Caco-2 (cell line): ENCODE measurements around the gene TOM1L1. TPM values are rescaled to one million over a fixed set of nuclear protein-coding genes. Genes with fewer than 3 reads are reported as not detected.

Source experiments
- BruUV-seq: library from RNA; stranded (reverse); fragments of 400-500 nt; replicated peaks from 2 replicates; lab custom pipeline; 2021; lab: Mats Ljungman, UMichigan
- CTCF ChIA-PET: fragments of 300-600 bp; sonication (Branson Sonifier 250); formaldehyde crosslinking; loops from one replicate; lab custom pipeline; 2022; ENCODE audit warnings: antibody characterized with exemption; lab: Charles Lee
- POLR2A ChIA-PET: fragments of 300-600 bp; sonication (Branson Sonifier 250); formaldehyde crosslinking; loops from one replicate; lab custom pipeline; 2022; ENCODE audit warnings: antibody characterized with exemption; lab: Charles Lee
- DNase-seq, 2 experiments: peaks; one replicate each; pipeline versions ENCODE4 v3.0.0 to v3.0.0-alpha.2; 2020 to 2022
- H3K27me3 ChIP-seq: replicated peaks from 2 replicates; pipeline ENCODE4 v1.6.0; 2011; ENCODE audit warnings: low read length; ENCODE audit not compliant: control insufficient read depth, insufficient read depth
- H3K36me3 ChIP-seq: 2 replicates; pipeline ENCODE4 v1.5.1; 2011; ENCODE audit warnings: low read length; ENCODE audit not compliant: control insufficient read depth, insufficient read depth
- H3K4me1 ChIP-seq: fragments of 250-450 bp; sonication (Bioruptor Pico); 2 replicates; pipeline ENCODE4 v1.5.1; 2020; ENCODE audit warnings: mild to moderate bottlenecking
- H3K4me3 ChIP-seq: 2 replicates; pipeline ENCODE4 v1.5.1; 2011; ENCODE audit warnings: low read depth, mild to moderate bottlenecking, control low read depth, low read length
- H3K9me3 ChIP-seq: fragments of 250-450 bp; sonication (Bioruptor Pico); 2 replicates; pipeline ENCODE4 v1.5.1; 2020; ENCODE audit warnings: mild to moderate bottlenecking, moderate library complexity
- H3K27ac Mint-ChIP-seq: one replicate; pipeline ENCODE4 v1.8.0; 2022; ENCODE audit warnings: mixed read lengths; ENCODE audit not compliant: unreplicated experiment
- H3K27me3 Mint-ChIP-seq: one replicate; pipeline ENCODE4 v1.8.0; 2022; ENCODE audit warnings: mixed read lengths; ENCODE audit not compliant: insufficient read depth, unreplicated experiment
- H3K36me3 Mint-ChIP-seq: one replicate; pipeline ENCODE4 v1.8.0; 2022; ENCODE audit warnings: mild to moderate bottlenecking, mixed read lengths; ENCODE audit not compliant: insufficient read depth, unreplicated experiment
- H3K4me1 Mint-ChIP-seq: one replicate; pipeline ENCODE4 v1.8.0; 2022; ENCODE audit warnings: low read depth, mixed read lengths; ENCODE audit not compliant: unreplicated experiment
- H3K4me3 Mint-ChIP-seq: one replicate; pipeline ENCODE4 v1.8.0; 2022; ENCODE audit warnings: mild to moderate bottlenecking, moderate library complexity, mixed read lengths; ENCODE audit not compliant: unreplicated experiment
- H3K9me3 Mint-ChIP-seq: one replicate; pipeline ENCODE4 v1.8.0; 2022; ENCODE audit warnings: mixed read lengths; ENCODE audit not compliant: unreplicated experiment
- CTCF ChIP-seq, 2 experiments: fragments of 200-600 bp in 1 of 2; IDR thresholded peaks; 1 replicate in 1 of 2; 2 replicates in 1 of 2; pipeline versions ENCODE4 v1.5.1 to v1.8.0; 2011 to 2022; ENCODE audit warnings: antibody characterized with exemption in 1 of 2, control low read depth in 1 of 2, inconsistent platforms in 1 of 2, low read depth in 1 of 2, low read length in 1 of 2, mild to moderate bottlenecking in 1 of 2, moderate library complexity in 1 of 2; ENCODE audit not compliant: insufficient read depth in 1 of 2, severe bottlenecking in 1 of 2, unreplicated experiment in 1 of 2
- intact Hi-C: fragments of 100-400 bp; cut with micrococcal nuclease; formaldehyde crosslinking; loops from one replicate; pipeline ENCODE4 v1.10.0; 2022; ENCODE audit not compliant: unreplicated experiment
- total RNA-seq: library from RNA; stranded (reverse); gene quantifications from 2 replicates; pipeline ENCODE4 v1.2.3, GENCODE V29; 2022

TOM1L1 gene
- total RNA-seq, 1 experiment from 2014 or later: 48.7 TPM

GRCh38 chr17:54974759-54975158 lies 74.1 kb downstream of the TOM1L1 start:
- no peak overlapping the region for H3K4me3 ChIP-seq
- no peaks in the 10 kb centered on the region for H3K36me3 ChIP-seq
- ChIA-PET POLR2A (no interaction called here), CTCF (no interaction called here)
- no peak for TF ChIP-seq CTCF (IDR thresholded peaks at IDR 0.05; ENCODE audit: insufficient read depth in 1 of 2, low read depth in 1 of 2, low read length in 1 of 2, severe bottlenecking in 1 of 2, unreplicated experiment in 1 of 2)
- Mint-ChIP-seq H3K27ac (no peak overlapping the region), H3K4me1 (peaks cover 6% of the 10 kb centered on the region), H3K36me3 (no peaks in the 10 kb centered on the region), H3K9me3 (no peaks in the 10 kb centered on the region), H3K4me3 (no peak overlapping the region), H3K27me3 (no peaks in the 10 kb centered on the region)
- H3K9me3 ChIP-seq: no peaks in the 10 kb centered on the region
- intact Hi-C loops: no loop called here
- DNase-seq: no peak
- H3K4me1 ChIP-seq: peaks cover 14% of the 10 kb centered on the region; the same call in 1 of the 2 replicates
- no TSS peak for BruUV-seq
- H3K27me3 ChIP-seq: no peaks in the 10 kb centered on the region

GRCh38 chr17:54976316-54976715 lies 75.7 kb downstream of the TOM1L1 start:
- POLR2A ChIA-PET: no interaction called here
- H3K4me3 ChIP-seq: no peak overlapping the region
- peaks cover 6% of the 10 kb centered on the region for H3K4me1 Mint-ChIP-seq
- H3K36me3 Mint-ChIP-seq: no peaks in the 10 kb centered on the region
- H3K4me1 ChIP-seq: 0 out of 2 replicates have a peak, but pooled peaks cover 1% of the 10 kb centered on the region
- H3K9me3 ChIP-seq: no peaks in the 10 kb centered on the region
- no peaks in the 10 kb centered on the region for H3K27me3 Mint-ChIP-seq
- no peaks in the 10 kb centered on the region for H3K27me3 ChIP-seq
- H3K4me3 Mint-ChIP-seq: no peak overlapping the region
- no peak overlapping the region for H3K27ac Mint-ChIP-seq
- DNase-seq: no peak
- H3K36me3 ChIP-seq: no peaks in the 10 kb centered on the region
- H3K9me3 Mint-ChIP-seq: peaks cover 7% of the 10 kb centered on the region
- BruUV-seq: no TSS peak
- CTCF ChIA-PET: no interaction called here
- TF ChIP-seq CTCF (IDR thresholded peaks at IDR 0.05; ENCODE audit: insufficient read depth in 1 of 2, low read depth in 1 of 2, low read length in 1 of 2, severe bottlenecking in 1 of 2, unreplicated experiment in 1 of 2): no peak
- intact Hi-C loops: no loop called here

- no peaks in the 10 kb centered on the region for H3K36me3 Mint-ChIP-seq
- no peak for TF ChIP-seq CTCF (IDR thresholded peaks at IDR 0.05; ENCODE audit: insufficient read depth in 1 of 2, low read depth in 1 of 2, low read length in 1 of 2, severe bottlenecking in 1 of 2, unreplicated experiment in 1 of 2)
- no TSS peak for BruUV-seq
- ChIA-PET POLR2A (no interaction called here), CTCF (no interaction called here)
- H3K36me3 ChIP-seq: no peaks in the 10 kb centered on the region
- no peaks in the 10 kb centered on the region for H3K4me1 ChIP-seq
- intact Hi-C loops: no loop called here
- no peak overlapping the region for H3K27ac Mint-ChIP-seq
- H3K4me3 ChIP-seq: no peak overlapping the region
- H3K4me1 Mint-ChIP-seq: peaks cover 6% of the 10 kb centered on the region
- no peak overlapping the region for H3K4me3 Mint-ChIP-seq
- no peaks in the 10 kb centered on the region for H3K9me3 ChIP-seq
- no peak for DNase-seq
- no peaks in the 10 kb centered on the region for H3K27me3 ChIP-seq
- no peaks in the 10 kb centered on the region for H3K27me3 Mint-ChIP-seq
- H3K9me3 Mint-ChIP-seq: peaks cover 8% of the 10 kb centered on the region
Measured at GRCh38 chr17:54977744-54978143, 77.1 kb downstream of the TOM1L1 start.
